C1 segment of cervical spinal cord (tissue), 14 donors: ENCODE data around the gene UBALD2.
"Not testable (repeated sequence)": the region's sequence is repeated elsewhere in the genome, so short reads cannot be mapped to it uniquely, and the experiment has no call there.

Experiments
- DNase-seq, 14 donors: peaks; one replicate each; lab custom pipeline; 2025; lab: John Stamatoyannopoulos, UW

UBALD2 gene

GRCh38 chr17:76265624-76266243, 586 bp downstream of the UBALD2 start:
- DNase-seq, result peak in 8 of 14 donors; percentile 19 to 64 (median 51)

GRCh38 chr17:76266244-76266938, 1.2 kb downstream of the UBALD2 start:
- DNase-seq, result peak in 2 of 14 donors; percentile 48 to 49

- no peak for DNase-seq
Observed at GRCh38 chr17:76267051-76267576, 2.0 kb downstream of the UBALD2 start.

GRCh38 chr17:76267581-76268001, 2.4 kb downstream of the UBALD2 start:
- DNase-seq, result not testable (repeated sequence)

GRCh38 chr17:76268015-76268749, 3.0 kb downstream of the UBALD2 start:
- peak in 13 of 14 donors; percentile 17 to 95 (median 74) for DNase-seq

- no peak for DNase-seq
Observed at GRCh38 chr17:76268991-76269981, 4.1 kb downstream of the UBALD2 start.

GRCh38 chr17:76270127-76270592, 5.0 kb downstream of the UBALD2 start:
- DNase-seq, result no peak

GRCh38 chr17:76270770-76271668, 5.9 kb downstream of the UBALD2 start:
- DNase-seq, result no peak

- DNase-seq, result peak in 2 of 14 donors; percentile 18 to 46
Observed at GRCh38 chr17:76271669-76272540, 6.8 kb downstream of the UBALD2 start.

- peak in 1 of 14 donors; percentile 47 for DNase-seq
Observed at GRCh38 chr17:76272541-76273444, 7.6 kb downstream of the UBALD2 start.

GRCh38 chr17:76273445-76274111, 8.4 kb downstream of the UBALD2 start:
- no peak for DNase-seq

- DNase-seq, result no peak
Observed at GRCh38 chr17:76274112-76274956, 9.2 kb downstream of the UBALD2 start.

- no peak for DNase-seq
Observed at GRCh38 chr17:76275382-76276068, 10.4 kb downstream of the UBALD2 start.

- DNase-seq, result no peak
Observed at GRCh38 chr17:76276069-76276431, 10.9 kb downstream of the UBALD2 start.

GRCh38 chr17:76276461-76277299, 11.5 kb downstream of the UBALD2 start:
- no peak for DNase-seq
